Muscle of arm (tissue), 14 donors: ENCODE data around the gene NCBP2. TPM values are rescaled to one million over a fixed set of nuclear protein-coding genes. Genes with fewer than 3 reads are reported as not detected.

Experiments used
- DNase-seq: peaks from one replicate; pipeline ENCODE4 v3.0.0-alpha.2; 2013
- long read RNA-seq, 11 donors: transcript quantifications; one replicate each; lab custom pipeline, GENCODE V29; 2026
- polyA plus RNA-seq, 12 donors: library from polyadenylated mRNA; unstranded; fragments of 120-200 nt; gene quantifications; one replicate each; pipeline ENCODE4 v1.2.1, GENCODE V29; 2013; ENCODE audit not compliant: insufficient read length in 12 of 12

Gene NCBP2
- polyA plus RNA-seq, result 10 to 100 TPM in 11 of 12 donors, not detected in 1; 73.5 to 88.7 (median 80.9) TPM
- long read RNA-seq, donor 1, full-length matches to known transcripts, result 29 of 29 reads
- long read RNA-seq, donor 1, partial matches to known transcripts, result 0 of 29 reads
- long read RNA-seq, donor 1, other reads (novel, unspliced or antisense), result 0 of 29 reads
- long read RNA-seq, donor 2, full-length matches to known transcripts, result 51 of 51 reads
- long read RNA-seq, donor 2, partial matches to known transcripts, result 0 of 51 reads
- long read RNA-seq, donor 2, other reads (novel, unspliced or antisense), result 0 of 51 reads
- long read RNA-seq, donor 3, full-length matches to known transcripts, result 22 of 22 reads
- long read RNA-seq, donor 3, partial matches to known transcripts, result 0 of 22 reads
- long read RNA-seq, donor 3, other reads (novel, unspliced or antisense), result 0 of 22 reads
- long read RNA-seq, donor 4, transcript NCBP2-201 (4 exons, 2,169 nt), result major isoform, 6 of 6 reads
- long read RNA-seq, donor 4, partial matches to known transcripts, result 0 of 6 reads
- long read RNA-seq, donor 4, other reads (novel, unspliced or antisense), result 0 of 6 reads
- long read RNA-seq, donor 5, full-length matches to known transcripts, result 43 of 43 reads
- long read RNA-seq, donor 5, partial matches to known transcripts, result 0 of 43 reads
- long read RNA-seq, donor 5, other reads (novel, unspliced or antisense), result 0 of 43 reads
- long read RNA-seq, donor 6, transcript NCBP2-201 (4 exons, 2,169 nt), result major isoform, 25 of 51 reads
- long read RNA-seq, donor 6, partial matches to known transcripts, result 21 of 51 reads
- long read RNA-seq, donor 6, other reads (novel, unspliced or antisense), result 0 of 51 reads
- long read RNA-seq, donor 7, full-length matches to known transcripts, result 16 of 30 reads
- long read RNA-seq, donor 7, partial matches to known transcripts, result 14 of 30 reads
- long read RNA-seq, donor 7, other reads (novel, unspliced or antisense), result 0 of 30 reads
- long read RNA-seq, donor 8, transcript NCBP2-201 (4 exons, 2,169 nt), result major isoform, 28 of 32 reads
- long read RNA-seq, donor 8, partial matches to known transcripts, result 0 of 32 reads
- long read RNA-seq, donor 8, other reads (novel, unspliced or antisense), result 0 of 32 reads
- long read RNA-seq, donor 9, full-length matches to known transcripts, result 17 of 17 reads
- long read RNA-seq, donor 9, partial matches to known transcripts, result 0 of 17 reads
- long read RNA-seq, donor 9, other reads (novel, unspliced or antisense), result 0 of 17 reads
- long read RNA-seq, donor 10, transcript NCBP2-201 (4 exons, 2,169 nt), result major isoform, 28 of 43 reads
- long read RNA-seq, donor 10, partial matches to known transcripts, result 9 of 43 reads
- long read RNA-seq, donor 10, other reads (novel, unspliced or antisense), result 0 of 43 reads
- long read RNA-seq, donor 11, transcript NCBP2-201 (4 exons, 2,169 nt), result major isoform, 23 of 26 reads
- long read RNA-seq, donor 11, partial matches to known transcripts, result 0 of 26 reads
- long read RNA-seq, donor 11, other reads (novel, unspliced or antisense), result 0 of 26 reads

- DNase-seq, result peak; percentile 99
Observed at GRCh38 chr3:196942226-196942914, at the start of gene NCBP2. Gene NCBP2 (minus strand): TSS chr3:196942528. CDS start chr3:196942503, 25 bp downstream.

DNA sequence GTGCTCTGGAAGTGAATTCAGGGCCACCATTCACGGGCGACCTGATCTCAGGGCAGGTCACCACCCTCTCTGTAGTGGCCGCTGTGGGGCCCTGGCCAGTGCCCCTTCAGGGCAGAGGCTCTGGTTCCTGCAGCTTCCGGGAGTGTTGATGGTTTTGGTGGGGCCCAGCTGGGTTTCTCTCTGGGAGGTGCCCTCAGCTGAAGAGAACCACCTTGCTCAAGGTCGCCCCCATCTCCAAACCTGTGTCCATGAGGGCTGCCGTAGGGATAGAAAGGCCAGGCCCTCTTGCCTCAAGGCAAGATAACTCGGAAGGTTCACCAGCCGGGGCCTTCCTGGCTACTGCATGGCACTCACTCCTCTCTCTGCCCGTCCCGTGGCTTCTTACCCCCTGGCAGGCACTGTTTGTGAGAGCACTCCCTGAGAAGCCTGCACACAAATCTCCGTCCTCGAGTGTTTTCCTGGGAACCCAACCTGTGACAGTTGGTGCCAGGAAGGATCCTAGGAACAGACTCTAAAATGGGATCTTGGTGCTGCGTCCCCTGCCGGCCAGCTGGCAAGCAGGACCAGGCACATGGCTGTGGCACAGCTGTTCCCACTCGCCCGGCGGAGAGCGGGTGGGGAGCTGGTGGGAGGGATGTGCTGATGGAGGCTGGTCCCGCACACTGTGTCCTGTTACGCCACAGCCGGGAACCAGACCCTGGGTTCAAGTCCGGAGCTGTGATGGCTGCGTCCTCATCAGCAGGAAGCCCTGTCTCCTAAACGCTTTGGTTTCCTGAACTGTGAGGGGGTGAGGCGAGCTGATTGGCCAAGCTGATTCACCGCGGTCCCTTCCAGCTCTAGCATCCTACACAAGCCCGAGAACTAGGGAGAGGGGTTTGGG is 49.5 kb upstream of the NCBP2 start:
- DNase-seq, result no peak

DNA sequence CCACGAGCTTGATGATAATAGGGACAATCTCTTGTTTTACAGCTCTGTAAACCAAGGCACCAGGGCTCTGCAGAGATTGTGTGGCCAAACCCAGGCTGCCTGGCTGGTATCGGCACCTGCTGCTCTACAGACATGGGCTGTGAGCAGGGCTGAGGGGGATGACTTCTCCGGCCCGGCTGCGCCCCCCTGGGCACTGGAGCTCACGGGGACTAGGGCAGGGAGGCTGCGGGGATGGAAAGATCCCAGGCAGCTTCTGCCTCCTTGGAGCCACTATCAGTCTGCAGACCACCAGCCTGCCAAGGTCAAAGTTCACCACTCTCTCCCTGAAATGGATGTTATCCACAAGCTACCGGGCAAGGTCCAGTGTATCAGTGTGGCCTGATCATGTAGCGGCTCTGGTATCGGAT is 48.3 kb upstream of the NCBP2 start:
- no peak for DNase-seq

DNA sequence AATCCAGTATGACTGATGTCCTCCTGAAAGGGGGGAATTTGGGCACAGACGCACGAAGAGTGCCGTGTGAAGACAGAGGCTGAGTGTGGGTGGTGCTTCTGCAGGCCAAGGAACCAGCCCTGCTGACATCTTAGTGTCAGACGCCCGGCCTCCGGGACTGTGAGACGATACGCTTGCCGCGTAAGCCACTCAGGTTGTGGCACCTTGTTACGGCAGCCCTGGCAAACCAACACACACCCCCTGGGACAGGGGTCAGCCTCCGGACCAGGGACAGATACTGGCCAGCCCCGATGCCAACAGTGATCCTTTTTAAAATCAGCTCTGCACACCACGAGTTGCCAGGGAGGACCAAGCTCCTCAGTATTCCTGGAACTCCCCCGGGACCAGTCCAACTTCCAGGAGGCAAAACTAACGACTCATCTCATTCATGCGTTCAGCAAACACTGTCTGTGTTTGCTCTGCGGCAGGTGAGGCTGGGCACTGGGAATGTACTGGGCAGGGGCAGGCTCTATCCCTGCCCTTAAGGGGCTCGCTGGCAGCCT is 47.5 kb upstream of the NCBP2 start:
- no peak for DNase-seq

GRCh38 chr3:196988241-196989029 is 46.1 kb upstream of the NCBP2 start:
- DNase-seq, result no peak

GRCh38 chr3:196987022-196987421 is 44.7 kb upstream of the NCBP2 start:
- no peak for DNase-seq

- no peak for DNase-seq
Observed at GRCh38 chr3:196985954-196986885, 43.9 kb upstream of the NCBP2 start.

DNA sequence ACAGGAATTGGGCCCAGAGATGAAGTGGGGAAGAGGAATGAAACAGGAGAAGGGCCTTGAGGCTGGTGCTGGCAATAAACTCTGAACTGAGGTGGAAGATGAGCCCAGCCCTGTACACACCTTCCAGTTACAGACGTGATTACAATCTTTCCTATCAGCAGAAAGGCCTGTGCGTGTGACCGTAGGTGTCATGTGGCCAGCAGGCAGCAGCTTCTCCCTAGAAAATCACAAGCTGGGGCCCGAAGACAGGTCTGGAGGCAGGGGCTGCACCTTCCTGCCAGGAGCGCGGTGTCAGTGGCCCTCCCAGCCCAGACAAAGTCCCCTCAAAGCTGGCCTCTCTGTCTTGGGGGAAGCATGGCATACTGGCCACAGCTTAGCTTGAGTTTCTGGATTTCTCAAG is 43.0 kb upstream of the NCBP2 start:
- no peak for DNase-seq

DNA sequence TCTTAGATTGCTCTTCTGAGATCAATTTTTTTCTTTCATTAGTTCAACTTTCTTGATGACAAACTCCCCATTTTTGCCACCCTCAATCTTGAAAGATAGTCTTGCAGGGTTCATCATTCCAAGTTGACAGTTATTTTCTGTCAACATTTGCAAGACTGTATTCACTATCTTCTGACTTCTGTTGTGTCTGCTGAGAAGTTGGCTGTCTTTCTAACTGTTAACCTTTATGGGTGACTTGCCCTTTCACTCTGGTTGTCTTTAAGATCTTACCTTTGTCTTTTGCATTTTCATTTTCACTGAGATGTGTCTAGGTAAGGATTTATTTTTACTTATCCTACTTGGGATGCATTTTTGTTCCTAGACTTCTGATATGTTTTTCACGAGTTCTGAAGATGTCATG is 40.9 kb upstream of the NCBP2 start:
- DNase-seq, result no peak

DNA sequence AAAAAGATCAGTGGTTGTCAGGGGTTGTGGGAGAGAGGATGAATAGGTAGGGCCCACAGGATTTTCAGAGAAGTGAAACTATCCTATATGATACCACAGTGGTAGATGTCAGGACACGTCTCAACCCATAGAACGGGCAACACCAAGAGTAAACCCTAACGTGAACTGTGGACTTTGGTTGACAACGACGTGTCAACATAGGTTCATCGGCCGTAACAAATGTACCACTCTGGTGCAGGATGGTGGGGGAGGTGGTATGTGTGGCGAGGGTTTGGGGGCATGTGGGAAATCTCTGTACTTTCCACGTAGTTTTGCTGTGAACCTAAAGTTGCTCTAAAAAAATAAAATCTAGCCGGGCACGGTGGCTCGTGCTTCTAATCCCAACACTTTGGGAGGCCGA is 39.3 kb upstream of the NCBP2 start:
- DNase-seq, result no peak

GRCh38 chr3:196979545-196979944 is 37.2 kb upstream of the NCBP2 start:
- DNase-seq, result no peak

- DNase-seq, result no peak
Observed at GRCh38 chr3:196976941-196977340, 34.6 kb upstream of the NCBP2 start.

DNA sequence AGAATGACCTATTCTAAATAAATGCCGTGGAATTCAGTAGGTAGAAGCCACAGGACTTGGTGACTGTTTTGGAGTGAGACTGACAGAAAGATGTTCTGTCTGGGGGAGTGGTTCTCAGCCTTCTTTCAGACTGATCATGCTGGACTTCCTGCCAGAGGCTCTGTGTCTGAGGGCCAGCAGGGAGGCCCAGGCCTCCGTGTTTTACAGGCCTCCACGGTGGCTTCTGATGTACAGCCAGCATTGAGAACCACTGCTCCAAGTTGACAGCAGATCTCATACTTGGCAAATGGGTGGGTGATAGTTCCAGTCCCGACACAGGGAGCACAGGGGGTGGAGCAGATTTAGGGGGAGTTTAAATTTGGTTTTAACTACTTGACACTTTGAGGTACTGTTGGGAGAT is 33.0 kb upstream of the NCBP2 start:
- DNase-seq, result no peak

DNA sequence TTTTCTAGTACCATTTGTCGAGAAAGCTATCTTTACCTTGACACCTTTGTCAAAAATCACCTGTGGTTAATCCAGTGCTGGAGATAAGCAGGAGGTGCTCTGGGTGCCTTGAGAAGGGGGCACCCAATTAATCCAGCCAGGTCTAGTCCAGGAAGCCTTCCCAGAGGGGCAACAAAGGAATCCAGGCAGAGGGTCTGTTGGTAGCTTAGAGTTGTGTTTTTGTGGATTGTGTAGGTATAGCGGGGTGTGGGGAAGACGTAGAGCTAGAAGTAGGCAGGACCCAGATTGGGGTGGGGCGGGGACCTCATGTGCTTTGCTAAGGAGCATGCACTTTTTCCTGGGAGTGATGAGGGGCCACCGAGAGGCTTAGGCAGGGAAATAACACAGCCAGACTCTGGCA is 32.3 kb upstream of the NCBP2 start:
- no peak for DNase-seq

DNA sequence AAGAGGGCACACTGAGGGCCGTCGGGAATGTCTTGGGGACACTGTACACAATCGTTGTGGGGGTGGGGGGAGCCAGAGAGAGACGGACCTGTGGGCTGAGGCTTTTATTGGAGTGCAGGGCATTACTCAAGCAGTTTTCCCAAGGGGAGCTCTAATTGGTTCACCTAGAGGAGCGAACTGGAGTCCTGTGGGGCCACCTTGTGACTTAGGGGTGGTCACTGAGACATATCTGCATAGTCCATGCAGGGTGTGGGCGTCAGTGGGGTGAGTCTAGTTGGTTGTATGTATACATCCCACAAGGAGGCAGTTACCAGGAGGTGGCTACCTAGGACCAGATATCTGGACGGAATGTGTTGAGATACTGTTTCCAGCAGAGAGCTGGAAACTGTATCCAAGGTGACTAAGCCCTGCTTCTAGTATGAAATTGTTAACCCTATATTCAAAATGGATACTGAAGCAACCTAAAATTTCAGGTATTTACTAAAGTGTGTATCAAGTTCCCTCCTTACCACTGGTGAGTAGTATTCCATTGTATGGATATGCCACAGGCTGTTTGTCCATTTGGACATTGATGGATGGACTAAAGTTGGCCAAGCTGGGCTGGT is 28.9 kb upstream of the NCBP2 start:
- DNase-seq, result no peak

- DNase-seq, result no peak
Observed at GRCh38 chr3:196970547-196971093, 28.3 kb upstream of the NCBP2 start.
